Subcutaneous abdominal adipose tissue (tissue), 5 donors: ENCODE results near the gene ZC3H7B.

Experiments used
- H3K27ac ChIP-seq: one replicate; pipeline ENCODE4 v1.7.0; 2013; ENCODE audit warnings: low read depth, mild to moderate bottlenecking, inconsistent platforms, low read length, moderate library complexity
- H3K27me3 ChIP-seq, 5 donors: one replicate each; pipeline ENCODE4 v1.7.0; 2013; ENCODE audit warnings: low read length in 5 of 5, inconsistent platforms in 1 of 5; ENCODE audit not compliant: control insufficient read depth in 5 of 5, insufficient read depth in 4 of 5
- H3K36me3 ChIP-seq, 5 donors: one replicate each; pipeline ENCODE4 v1.7.0; 2013; ENCODE audit warnings: low read length in 5 of 5; ENCODE audit not compliant: control insufficient read depth in 5 of 5, insufficient read depth in 5 of 5
- H3K4me1 ChIP-seq, 5 donors: one replicate each; pipeline ENCODE4 v1.7.0; 2013; ENCODE audit warnings: low read length in 5 of 5, mild to moderate bottlenecking in 3 of 5, moderate library complexity in 1 of 5; ENCODE audit not compliant: control insufficient read depth in 5 of 5, insufficient read depth in 5 of 5
- H3K4me3 ChIP-seq, 5 donors: one replicate each; pipeline ENCODE4 v1.7.0; 2013; ENCODE audit warnings: low read length in 5 of 5, low read depth in 1 of 5
- H3K9ac ChIP-seq, 5 donors: one replicate each; pipeline ENCODE4 v1.7.0; 2013; ENCODE audit warnings: low read length in 5 of 5, mild to moderate bottlenecking in 4 of 5, moderate library complexity in 3 of 5
- H3K9me3 ChIP-seq, 5 donors: one replicate each; pipeline ENCODE4 v1.7.0; 2013; ENCODE audit warnings: low read length in 5 of 5; ENCODE audit not compliant: control insufficient read depth in 5 of 5
- donor health status: healthy.
- donor health status: healthy.
- donor health status: healthy.
- donor health status: healthy.
- donor health status: healthy.

ZC3H7B gene

DNA sequence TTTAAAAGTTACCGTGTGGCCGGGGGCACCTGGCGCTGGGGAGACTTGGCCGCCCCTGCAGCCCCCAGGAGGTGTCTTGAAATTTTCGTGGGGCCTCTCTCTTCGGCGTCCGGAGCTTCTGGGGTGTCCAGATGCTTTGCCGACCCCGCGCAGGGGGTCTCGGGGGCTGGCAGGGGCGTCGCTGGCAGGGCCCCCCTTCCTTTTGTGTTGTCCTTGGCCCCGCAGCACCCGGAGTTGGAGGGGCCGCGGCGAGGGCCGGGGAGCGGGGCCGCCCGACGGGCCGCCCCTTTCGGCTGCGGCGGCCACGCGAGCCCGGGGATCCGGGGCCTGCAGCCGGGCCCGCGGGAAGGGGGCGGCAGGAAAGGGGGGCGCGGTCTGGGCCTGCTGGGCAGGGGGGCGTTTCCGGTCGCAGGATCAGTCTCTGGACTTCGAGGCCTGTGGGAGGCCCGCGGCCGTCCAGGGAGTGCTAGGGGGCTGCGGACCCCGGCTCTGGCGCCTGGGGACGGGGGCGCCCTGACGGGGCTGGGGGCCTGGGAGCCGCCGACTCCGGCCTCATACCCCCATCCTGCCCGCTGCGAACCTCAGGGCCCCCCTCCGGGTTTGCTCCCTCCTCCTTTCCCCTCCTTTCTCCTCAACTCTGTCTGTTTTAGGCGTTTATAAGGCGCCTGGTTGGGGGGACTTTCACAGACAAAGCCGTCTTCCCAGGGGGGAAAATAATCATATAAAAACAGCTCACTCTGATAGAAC lies 869 bp downstream of the ZC3H7B start:
- Histone ChIP-seq H3K27me3 (no peaks in the 10 kb centered on the region), H3K4me3 (peak overlapping the region; percentile 65 to 83 (median 78)), H3K36me3 (no peaks in the 10 kb centered on the region), H3K9me3 (no peaks in the 10 kb centered on the region), H3K9ac (peak overlapping the region; percentile 75 to 97 (median 93)), H3K27ac (peak overlapping the region; percentile 91), H3K4me1 (peaks cover 6 to 23% (median 17%) of the 10 kb centered on the region in 5 donors)

DNA sequence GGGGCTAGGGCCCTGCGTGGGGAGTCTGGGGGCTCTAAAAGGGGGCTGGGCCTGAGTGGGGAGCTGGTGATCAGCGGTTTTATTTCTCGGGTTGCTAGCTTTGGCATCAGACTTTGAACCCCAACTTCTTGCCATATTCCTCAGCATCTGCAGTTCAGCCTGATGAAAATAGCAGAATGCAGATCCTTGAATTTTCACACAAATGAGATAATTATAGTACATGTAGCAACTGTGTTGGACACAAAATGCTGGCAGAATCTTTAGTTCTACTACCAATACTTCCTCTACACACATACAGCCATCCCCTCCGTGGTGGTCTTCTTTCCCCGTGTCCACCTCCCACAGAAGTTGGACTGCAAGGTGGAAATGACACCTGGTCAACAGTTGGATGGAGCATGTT lies 1.5 kb downstream of the ZC3H7B start:
- Histone ChIP-seq H3K4me3 (peak overlapping the region; percentile 65 to 83 (median 78)), H3K27me3 (no peaks in the 10 kb centered on the region), H3K27ac (peak overlapping the region; percentile 91), H3K36me3 (no peaks in the 10 kb centered on the region), H3K4me1 (peaks cover 6 to 29% (median 18%) of the 10 kb centered on the region in 5 donors), H3K9ac (peak overlapping the region; percentile 75 to 97 (median 93)), H3K9me3 (no peaks in the 10 kb centered on the region)

DNA sequence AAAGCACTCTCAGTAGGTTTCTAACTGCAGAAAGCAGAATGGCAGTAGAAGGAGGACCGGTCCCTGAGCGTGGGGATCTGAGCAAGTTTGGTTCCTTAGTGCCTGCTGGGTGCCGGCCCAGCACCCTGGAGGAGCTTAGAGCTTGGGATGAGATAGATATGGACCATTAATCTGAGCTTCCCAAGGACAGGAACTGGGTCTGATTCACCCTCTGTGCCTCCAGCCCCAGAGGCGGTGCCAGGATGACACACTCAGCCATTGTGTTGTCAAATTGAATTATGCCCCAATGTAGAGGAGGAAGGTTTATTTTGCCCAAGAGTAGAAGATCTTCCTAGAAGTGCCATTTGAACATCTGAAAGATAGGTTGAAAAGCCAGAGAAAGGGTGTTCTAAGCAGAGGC lies 4.3 kb downstream of the ZC3H7B start:
- peaks cover 0 to 8% (median 0%) of the 10 kb centered on the region in 5 donors for H3K36me3 ChIP-seq
- H3K27ac ChIP-seq = no peak overlapping the region
- H3K9me3 ChIP-seq = no peaks in the 10 kb centered on the region
- H3K4me1 ChIP-seq = peaks cover 12 to 41% (median 31%) of the 10 kb centered on the region in 5 donors
- H3K27me3 ChIP-seq = no peaks in the 10 kb centered on the region
- no peak overlapping the region for H3K4me3 ChIP-seq
- no peak overlapping the region for H3K9ac ChIP-seq

DNA sequence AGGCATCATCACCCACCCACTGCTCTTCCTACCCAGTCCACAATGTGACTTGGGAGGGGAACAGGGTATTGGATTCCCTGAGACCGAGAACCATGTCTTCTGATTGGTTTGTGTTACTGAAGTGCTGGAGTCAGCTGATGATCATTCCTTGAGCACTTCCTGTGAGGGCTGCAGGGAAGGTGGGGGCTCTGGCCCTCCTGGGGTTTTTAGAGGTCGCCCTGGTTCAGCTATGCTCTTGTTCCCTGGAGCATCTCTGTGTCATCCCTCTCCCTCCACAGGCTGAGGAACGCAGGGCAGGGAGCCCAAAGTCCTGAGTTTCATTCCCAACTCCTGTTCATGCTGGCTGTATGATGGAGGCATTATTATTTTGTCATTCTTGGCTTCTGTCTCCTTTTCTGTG lies 6.7 kb downstream of the ZC3H7B start:
- H3K4me1 ChIP-seq = peaks cover 8 to 27% (median 19%) of the 10 kb centered on the region in 5 donors
- H3K27ac ChIP-seq = peak overlapping the region; percentile 1
- H3K27me3 ChIP-seq = no peaks in the 10 kb centered on the region
- peaks cover 0 to 8% (median 0%) of the 10 kb centered on the region in 5 donors for H3K36me3 ChIP-seq
- H3K9me3 ChIP-seq = no peaks in the 10 kb centered on the region
- no peak overlapping the region for H3K9ac ChIP-seq
- H3K4me3 ChIP-seq = no peak overlapping the region

DNA sequence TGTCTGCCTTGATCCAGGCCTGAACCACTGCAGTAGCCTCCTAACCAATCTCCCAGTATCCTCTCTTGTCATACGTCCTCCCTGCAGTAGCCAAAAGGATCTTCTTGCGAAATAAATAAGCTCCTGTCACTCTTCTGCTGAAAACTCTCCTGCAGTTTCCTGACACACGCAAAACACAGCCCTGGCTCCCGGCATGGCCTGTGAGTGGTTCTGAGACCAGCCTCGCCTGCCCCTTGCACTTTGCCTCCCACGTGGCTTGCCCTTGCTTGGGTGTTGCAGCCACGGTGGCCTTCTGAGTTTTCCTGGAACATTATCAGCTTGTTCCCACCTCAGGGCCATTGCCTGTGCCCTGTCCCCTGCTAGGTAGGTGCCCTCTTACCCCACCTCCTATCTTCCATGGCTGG lies 7.2 kb downstream of the ZC3H7B start:
- Histone ChIP-seq H3K36me3 (peaks cover 0 to 8% (median 0%) of the 10 kb centered on the region in 5 donors), H3K9me3 (no peaks in the 10 kb centered on the region), H3K9ac (peak overlapping the region in 1 of 5 donors; percentile 38), H3K27ac (peak overlapping the region; percentile 1), H3K27me3 (no peaks in the 10 kb centered on the region), H3K4me1 (peaks cover 6 to 23% (median 15%) of the 10 kb centered on the region in 5 donors), H3K4me3 (no peak overlapping the region)

DNA sequence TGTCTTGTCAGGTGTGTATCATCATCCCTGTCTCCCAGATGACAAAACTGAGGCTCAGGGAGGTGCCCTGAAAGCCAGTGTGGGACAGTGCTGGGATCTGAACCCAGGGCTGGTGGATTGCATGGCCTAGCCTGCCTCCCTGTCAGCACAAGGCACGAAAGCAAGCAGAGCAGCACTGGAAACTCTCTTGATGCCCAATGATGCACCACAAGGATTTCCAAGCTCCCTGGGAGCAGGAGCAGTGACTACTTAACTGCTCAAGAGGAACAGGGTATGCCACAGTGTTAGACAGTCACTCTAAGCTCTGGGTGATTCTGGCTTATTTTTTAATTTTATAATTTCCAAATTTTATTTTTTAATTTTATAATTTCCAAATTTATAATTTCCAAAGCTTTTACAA lies 9.0 kb downstream of the ZC3H7B start:
- Histone ChIP-seq H3K4me3 (no peak overlapping the region), H3K27ac (no peak overlapping the region), H3K9ac (no peak overlapping the region), H3K36me3 (peaks cover 0 to 9% (median 0%) of the 10 kb centered on the region in 5 donors), H3K9me3 (no peaks in the 10 kb centered on the region), H3K27me3 (no peaks in the 10 kb centered on the region), H3K4me1 (peaks cover 6 to 23% (median 15%) of the 10 kb centered on the region in 5 donors)

DNA sequence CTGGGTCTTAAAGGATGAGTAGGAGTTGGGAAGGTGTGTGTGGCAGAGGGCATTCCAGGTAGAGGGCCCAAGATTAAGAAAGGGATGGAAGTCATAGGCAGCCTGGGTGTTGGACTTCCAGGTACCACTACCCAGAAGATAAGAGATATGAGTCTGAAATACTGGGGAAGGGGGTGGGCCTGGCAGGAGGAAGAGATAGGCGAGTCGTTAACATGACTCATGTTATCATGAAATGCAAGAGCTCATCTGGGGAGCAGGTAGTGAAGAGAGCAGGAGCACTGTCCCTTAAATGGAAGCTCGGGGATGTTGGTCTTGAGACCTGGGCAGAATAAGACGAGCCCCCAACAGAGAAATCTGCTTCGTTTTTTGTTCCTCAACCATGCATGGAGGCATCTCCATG lies 10.2 kb downstream of the ZC3H7B start:
- Histone ChIP-seq H3K27me3 (no peaks in the 10 kb centered on the region), H3K27ac (no peak overlapping the region), H3K9ac (no peak overlapping the region), H3K4me1 (peaks cover 6 to 19% (median 15%) of the 10 kb centered on the region in 5 donors), H3K4me3 (no peak overlapping the region), H3K9me3 (no peaks in the 10 kb centered on the region), H3K36me3 (peaks cover 0 to 12% (median 0%) of the 10 kb centered on the region in 5 donors)

DNA sequence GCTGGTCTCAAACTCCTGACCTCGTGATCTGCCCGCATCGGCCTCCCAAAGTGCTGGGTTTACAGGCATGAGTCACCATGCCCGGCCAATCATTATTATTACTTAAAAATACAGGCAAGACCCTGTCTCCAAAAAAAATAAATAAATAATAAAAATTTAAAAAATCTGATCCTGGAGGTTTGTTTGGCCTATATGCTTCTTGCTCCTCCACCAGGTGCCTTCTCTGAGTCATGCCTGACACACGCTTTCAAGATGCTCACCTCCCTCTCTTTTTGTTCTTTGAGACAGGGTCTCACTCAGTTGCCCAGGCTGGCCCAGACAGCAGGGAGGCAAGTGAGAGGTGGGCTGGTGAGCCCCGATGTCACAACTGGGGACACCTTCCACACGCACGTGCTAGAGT lies 13.5 kb downstream of the ZC3H7B start:
- Histone ChIP-seq H3K36me3 (peaks cover 0 to 9% (median 0%) of the 10 kb centered on the region in 5 donors), H3K4me3 (no peak overlapping the region), H3K27me3 (no peaks in the 10 kb centered on the region), H3K9ac (no peak overlapping the region), H3K4me1 (no peaks in the 10 kb centered on the region), H3K27ac (no peak overlapping the region), H3K9me3 (no peaks in the 10 kb centered on the region)

DNA sequence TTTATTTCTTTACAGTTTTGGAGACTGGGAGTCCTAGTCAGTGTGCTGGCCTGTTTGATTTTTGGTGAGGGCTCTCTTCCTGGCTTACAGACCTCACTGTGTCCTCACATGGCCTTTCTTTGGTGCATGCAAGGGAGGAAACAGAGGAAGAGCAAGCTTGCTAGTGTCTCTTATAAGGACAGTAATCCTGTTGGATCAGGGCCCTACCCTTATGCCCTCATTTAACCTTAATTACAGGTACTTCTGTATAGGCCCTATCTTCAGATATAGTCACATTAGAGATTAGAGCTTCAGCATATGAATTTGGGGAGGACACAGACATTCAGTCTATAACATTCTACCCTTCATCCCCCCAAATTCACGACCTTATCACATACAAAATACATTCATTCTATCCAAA lies 14.3 kb downstream of the ZC3H7B start:
- H3K9me3 ChIP-seq = no peaks in the 10 kb centered on the region
- H3K36me3 ChIP-seq = peaks cover 0 to 10% (median 4%) of the 10 kb centered on the region in 5 donors
- no peaks in the 10 kb centered on the region for H3K27me3 ChIP-seq
- no peak overlapping the region for H3K4me3 ChIP-seq
- H3K27ac ChIP-seq = no peak overlapping the region
- no peak overlapping the region for H3K9ac ChIP-seq
- no peaks in the 10 kb centered on the region for H3K4me1 ChIP-seq

DNA sequence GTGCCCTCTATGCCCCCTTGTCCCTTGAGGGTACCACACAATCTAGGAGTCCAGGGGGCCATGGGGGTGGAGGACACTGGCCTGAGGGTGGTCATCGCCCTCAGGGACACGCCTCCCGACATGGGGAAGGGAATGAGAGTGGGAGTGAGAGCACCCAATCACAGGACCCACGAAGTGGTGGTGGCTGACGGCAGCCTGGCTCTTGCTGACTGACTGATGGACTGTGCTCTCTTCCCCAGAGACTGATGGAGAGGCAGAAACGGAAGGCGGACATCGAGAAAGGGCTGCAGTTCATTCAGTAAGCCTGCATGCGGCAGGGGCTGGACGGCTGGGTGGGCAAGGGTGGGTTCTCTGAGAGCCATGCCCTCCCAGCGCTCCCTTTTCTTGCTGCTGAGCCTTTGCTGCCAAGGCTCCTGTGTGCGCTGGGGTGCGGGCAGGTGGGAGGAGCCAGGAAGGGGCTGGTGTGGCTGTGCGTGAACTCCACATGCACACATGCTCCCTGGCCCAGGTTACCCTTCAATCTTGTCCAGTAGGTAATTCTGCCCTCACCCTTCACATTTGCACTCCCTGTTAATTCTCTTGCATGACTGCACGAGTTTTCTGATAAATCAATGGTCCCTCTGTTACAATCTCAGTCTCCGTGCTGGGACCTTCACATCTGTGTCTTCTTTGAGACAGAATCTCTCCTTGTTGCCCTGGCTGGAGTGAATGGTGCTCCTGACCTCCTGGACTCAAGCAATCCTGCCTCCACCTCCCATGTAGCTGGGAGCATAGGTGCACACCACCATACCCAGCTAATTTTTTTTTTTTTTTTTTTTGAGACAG lies 19.3 kb downstream of the ZC3H7B start:
- H3K4me3 ChIP-seq = no peak overlapping the region
- no peaks in the 10 kb centered on the region for H3K9me3 ChIP-seq
- peaks cover 0 to 40% (median 35%) of the 10 kb centered on the region in 5 donors for H3K36me3 ChIP-seq
- H3K27ac ChIP-seq = no peak overlapping the region
- H3K27me3 ChIP-seq = no peaks in the 10 kb centered on the region
- H3K9ac ChIP-seq = no peak overlapping the region
- no peaks in the 10 kb centered on the region for H3K4me1 ChIP-seq
